Fibroblast of skin of left biceps (primary cell): ENCODE measurements around the gene CHRNA1.

ENCODE experiments used
- DNase-seq, 2 experiments: peaks; one replicate each; pipeline ENCODE4 v3.0.0-alpha.2; 2013; ENCODE audit warnings: low read depth in 2 of 2

The CHRNA1 gene

GRCh38 chr2:174781996-174782395, 17.7 kb upstream of the CHRNA1 start:
- DNase-seq, result no peak

- no peak for DNase-seq
These were observed 17.0 kb upstream of the CHRNA1 start for GRCh38 chr2:174781298-174781697.

GRCh38 chr2:174780856-174781255, 16.6 kb upstream of the CHRNA1 start:
- no peak for DNase-seq

GRCh38 chr2:174780191-174780840, 16.0 kb upstream of the CHRNA1 start:
- no peak for DNase-seq

GRCh38 chr2:174779361-174779928, 15.2 kb upstream of the CHRNA1 start:
- peak; percentile 51 to 55 for DNase-seq

GRCh38 chr2:174778085-174778981, 14.1 kb upstream of the CHRNA1 start:
- peak; percentile 59 to 60 for DNase-seq

GRCh38 chr2:174777347-174778084, 13.2 kb upstream of the CHRNA1 start:
- DNase-seq, result no peak

GRCh38 chr2:174776675-174777074, 12.4 kb upstream of the CHRNA1 start:
- DNase-seq, result no peak

- no peak for DNase-seq
These were observed 12.0 kb upstream of the CHRNA1 start for GRCh38 chr2:174776223-174776622.

GRCh38 chr2:174775571-174775980, 11.3 kb upstream of the CHRNA1 start:
- no peak for DNase-seq

GRCh38 chr2:174774886-174775285, 10.6 kb upstream of the CHRNA1 start:
- no peak for DNase-seq

GRCh38 chr2:174773215-174773614, 8.9 kb upstream of the CHRNA1 start:
- no peak for DNase-seq

- DNase-seq, result no peak
These were observed 8.2 kb upstream of the CHRNA1 start for GRCh38 chr2:174772472-174772801.

GRCh38 chr2:174771631-174772471, 7.6 kb upstream of the CHRNA1 start:
- peak in 1 of 2 experiments; percentile 54 for DNase-seq

GRCh38 chr2:174771136-174771535, 6.9 kb upstream of the CHRNA1 start:
- DNase-seq, result no peak

- no peak for DNase-seq
These were observed 4.3 kb upstream of the CHRNA1 start for GRCh38 chr2:174768557-174768956.

GRCh38 chr2:174766271-174766670, 2.0 kb upstream of the CHRNA1 start:
- DNase-seq, result no peak

- DNase-seq, result no peak
These were observed 1.3 kb upstream of the CHRNA1 start for GRCh38 chr2:174765576-174765975.

GRCh38 chr2:174763780-174764179, 492 bp downstream of the CHRNA1 start:
- no peak for DNase-seq

GRCh38 chr2:174762464-174762863, 1.8 kb downstream of the CHRNA1 start:
- DNase-seq, result no peak

- DNase-seq, result no peak
These were observed 2.4 kb downstream of the CHRNA1 start for GRCh38 chr2:174761837-174762236.
